NB4 (cell line): ENCODE results near the gene NDOR1.

Source experiments
- DNase-seq: peaks from one replicate; pipeline ENCODE4 v3.0.0; 2010; ENCODE audit warnings: low read depth
- H3K4me3 ChIP-seq: one replicate; pipeline ENCODE4 v1.5.1; 2011; ENCODE audit warnings: mild to moderate bottlenecking, low read depth, low read length, moderate library complexity
- CTCF ChIP-seq: IDR thresholded peaks from one replicate; pipeline ENCODE4 v1.5.1; 2012; ENCODE audit warnings: low read depth, low read length
- MAX ChIP-seq: IDR thresholded peaks from 2 replicates; pipeline ENCODE4 v1.6.1; 2011; ENCODE audit warnings: low read depth, low read length
- MYC ChIP-seq: IDR thresholded peaks from 2 replicates; pipeline ENCODE4 v1.6.1; 2011; ENCODE audit warnings: low read depth, low read length
- POLR2A ChIP-seq: IDR thresholded peaks from 2 replicates; pipeline ENCODE4 v1.6.1; 2011; ENCODE audit warnings: mild to moderate bottlenecking; ENCODE audit not compliant: insufficient read length; ENCODE audit errors: extremely low read depth

Gene NDOR1

GRCh38 chr9:137262909-137263285, 57.4 kb downstream of the NDOR1 start:
- H3K4me3 ChIP-seq, result no peak overlapping the region
- DNase-seq, result no peak
- TF ChIP-seq CTCF, result no peak
- no peak for TF ChIP-seq MYC
- TF ChIP-seq POLR2A, result no peak
- no peak for TF ChIP-seq MAX

- H3K4me3 ChIP-seq, result no peak overlapping the region
- no peak for TF ChIP-seq POLR2A
- TF ChIP-seq CTCF, result no peak
- no peak for TF ChIP-seq MAX
- no peak for DNase-seq
These were observed 58.0 kb downstream of the NDOR1 start for GRCh38 chr9:137263506-137263905.

GRCh38 chr9:137264067-137264466, 58.6 kb downstream of the NDOR1 start:
- TF ChIP-seq CTCF (no peak), POLR2A (no peak), MAX (no peak), MYC (no peak)
- H3K4me3 ChIP-seq, result no peak overlapping the region
- DNase-seq, result no peak

- no peak overlapping the region for H3K4me3 ChIP-seq
- TF ChIP-seq POLR2A, result no peak
- no peak for TF ChIP-seq CTCF
- TF ChIP-seq MYC, result no peak
- no peak for TF ChIP-seq MAX
- no peak for DNase-seq
These were observed 60.1 kb downstream of the NDOR1 start for GRCh38 chr9:137265496-137266161.

- DNase-seq, result no peak
- TF ChIP-seq MYC (no peak), POLR2A (no peak), MAX (no peak), CTCF (no peak)
These were observed 60.6 kb downstream of the NDOR1 start for GRCh38 chr9:137266162-137266527.

More at GRCh38 chr9:137266162-137266527, 60.6 kb downstream of the NDOR1 start:
- no peak overlapping the region for H3K4me3 ChIP-seq
